ENCODE results near the gene KLK15.

DNA sequence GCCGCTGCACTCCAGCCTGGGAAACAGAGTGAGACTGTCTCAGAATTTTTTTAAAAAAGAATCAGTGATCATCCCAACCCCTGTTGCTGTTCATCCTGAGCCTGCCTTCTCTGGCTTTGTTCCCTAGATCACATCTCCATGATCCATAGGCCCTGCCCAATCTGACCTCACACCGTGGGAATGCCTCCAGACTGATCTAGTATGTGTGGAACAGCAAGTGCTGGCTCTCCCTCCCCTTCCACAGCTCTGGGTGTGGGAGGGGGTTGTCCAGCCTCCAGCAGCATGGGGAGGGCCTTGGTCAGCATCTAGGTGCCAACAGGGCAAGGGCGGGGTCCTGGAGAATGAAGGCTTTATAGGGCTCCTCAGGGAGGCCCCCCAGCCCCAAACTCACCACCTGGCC lies 39.7 kb upstream of the KLK15 start, which contains the start of gene KLK2:
- TF ChIP-seq, protein P1, sequence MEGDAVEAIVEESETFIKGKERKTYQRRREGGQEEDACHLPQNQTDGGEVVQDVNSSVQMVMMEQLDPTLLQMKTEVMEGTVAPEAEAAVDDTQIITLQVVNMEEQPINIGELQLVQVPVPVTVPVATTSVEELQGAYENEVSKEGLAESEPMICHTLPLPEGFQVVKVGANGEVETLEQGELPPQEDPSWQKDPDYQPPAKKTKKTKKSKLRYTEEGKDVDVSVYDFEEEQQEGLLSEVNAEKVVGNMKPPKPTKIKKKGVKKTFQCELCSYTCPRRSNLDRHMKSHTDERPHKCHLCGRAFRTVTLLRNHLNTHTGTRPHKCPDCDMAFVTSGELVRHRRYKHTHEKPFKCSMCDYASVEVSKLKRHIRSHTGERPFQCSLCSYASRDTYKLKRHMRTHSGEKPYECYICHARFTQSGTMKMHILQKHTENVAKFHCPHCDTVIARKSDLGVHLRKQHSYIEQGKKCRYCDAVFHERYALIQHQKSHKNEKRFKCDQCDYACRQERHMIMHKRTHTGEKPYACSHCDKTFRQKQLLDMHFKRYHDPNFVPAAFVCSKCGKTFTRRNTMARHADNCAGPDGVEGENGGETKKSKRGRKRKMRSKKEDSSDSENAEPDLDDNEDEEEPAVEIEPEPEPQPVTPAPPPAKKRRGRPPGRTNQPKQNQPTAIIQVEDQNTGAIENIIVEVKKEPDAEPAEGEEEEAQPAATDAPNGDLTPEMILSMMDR (IDR thresholded peaks at IDR 0.05; ENCODE audit: low read depth, low read length), result no peak
- TF ChIP-seq EZH2phosphoT487 (IDR thresholded peaks at IDR 0.05; ENCODE audit: low read depth), result no peak

All from OCI-LY3 (cell line).